NB4 (cell line): ENCODE measurements around the gene SIRPA.

Experiments used
- POLR2A ChIP-seq: IDR thresholded peaks from 2 replicates; pipeline ENCODE4 v1.6.1; 2011; ENCODE audit warnings: mild to moderate bottlenecking; ENCODE audit not compliant: insufficient read length; ENCODE audit errors: extremely low read depth
- TF ChIP-seq, protein P1 (sequence below): IDR thresholded peaks from one replicate; pipeline ENCODE4 v1.5.1; 2012; ENCODE audit warnings: low read depth, low read length

DNA sequence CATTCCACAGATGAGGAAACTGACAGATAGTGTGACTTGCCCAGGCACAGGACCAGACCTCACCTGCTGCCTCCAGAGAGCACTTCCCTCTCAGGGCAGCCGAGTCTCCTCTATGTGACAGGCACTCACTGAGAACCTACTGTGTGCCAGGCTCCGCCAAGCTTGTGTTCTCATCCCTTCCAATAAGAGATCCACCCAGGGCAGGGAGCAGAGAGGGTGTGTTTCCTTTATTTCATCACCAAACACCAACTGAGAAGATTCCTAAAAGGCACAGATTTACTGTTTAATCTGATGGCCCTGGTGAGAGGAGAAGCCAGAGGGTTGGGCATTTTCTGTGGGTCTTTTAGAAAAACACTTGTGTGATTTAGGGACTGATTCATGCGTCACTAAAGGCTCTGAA, 20.5 kb downstream of the SIRPA start:
- TF ChIP-seq, protein P1, sequence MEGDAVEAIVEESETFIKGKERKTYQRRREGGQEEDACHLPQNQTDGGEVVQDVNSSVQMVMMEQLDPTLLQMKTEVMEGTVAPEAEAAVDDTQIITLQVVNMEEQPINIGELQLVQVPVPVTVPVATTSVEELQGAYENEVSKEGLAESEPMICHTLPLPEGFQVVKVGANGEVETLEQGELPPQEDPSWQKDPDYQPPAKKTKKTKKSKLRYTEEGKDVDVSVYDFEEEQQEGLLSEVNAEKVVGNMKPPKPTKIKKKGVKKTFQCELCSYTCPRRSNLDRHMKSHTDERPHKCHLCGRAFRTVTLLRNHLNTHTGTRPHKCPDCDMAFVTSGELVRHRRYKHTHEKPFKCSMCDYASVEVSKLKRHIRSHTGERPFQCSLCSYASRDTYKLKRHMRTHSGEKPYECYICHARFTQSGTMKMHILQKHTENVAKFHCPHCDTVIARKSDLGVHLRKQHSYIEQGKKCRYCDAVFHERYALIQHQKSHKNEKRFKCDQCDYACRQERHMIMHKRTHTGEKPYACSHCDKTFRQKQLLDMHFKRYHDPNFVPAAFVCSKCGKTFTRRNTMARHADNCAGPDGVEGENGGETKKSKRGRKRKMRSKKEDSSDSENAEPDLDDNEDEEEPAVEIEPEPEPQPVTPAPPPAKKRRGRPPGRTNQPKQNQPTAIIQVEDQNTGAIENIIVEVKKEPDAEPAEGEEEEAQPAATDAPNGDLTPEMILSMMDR = no peak
- no peak for TF ChIP-seq POLR2A
